Iris pigment epithelial cell (primary cell): ENCODE data around the gene BAAT.
"Not testable (repeated sequence)": the region's sequence is repeated elsewhere in the genome, so short reads cannot be mapped to it uniquely, and the experiment has no call there.

Experiments used
- DNase-seq: peaks from one replicate; pipeline ENCODE4 v3.0.0-alpha.2; 2011; ENCODE audit warnings: low read depth

The BAAT gene

GRCh38 chr9:101384873-101385536 is at the start of gene BAAT:
TSS of gene BAAT (minus strand) at chr9:101385006. CDS start at chr9:101371404, 13,602 bp downstream.
- DNase-seq = not testable (repeated sequence)

GRCh38 chr9:101433229-101433628 is 48.4 kb upstream of the BAAT start:
- DNase-seq = no peak

- no peak for DNase-seq
Observed at GRCh38 chr9:101432740-101433139, 47.9 kb upstream of the BAAT start.

- no peak for DNase-seq
Observed at GRCh38 chr9:101432171-101432570, 47.4 kb upstream of the BAAT start.

GRCh38 chr9:101429736-101430135 is 44.9 kb upstream of the BAAT start:
- no peak for DNase-seq

GRCh38 chr9:101428909-101429308 is 44.1 kb upstream of the BAAT start:
- no peak for DNase-seq

GRCh38 chr9:101427957-101428655 is 43.3 kb upstream of the BAAT start:
- no peak for DNase-seq

- no peak for DNase-seq
Observed at GRCh38 chr9:101427358-101427757, 42.6 kb upstream of the BAAT start.

GRCh38 chr9:101421653-101422065 is 36.9 kb upstream of the BAAT start:
- peak; percentile 62 for DNase-seq

- no peak for DNase-seq
Observed at GRCh38 chr9:101419863-101420262, 35.1 kb upstream of the BAAT start.

GRCh38 chr9:101418518-101419430 is 34.0 kb upstream of the BAAT start:
- DNase-seq = peak; percentile 49

GRCh38 chr9:101417977-101418376 is 33.2 kb upstream of the BAAT start:
- no peak for DNase-seq

- no peak for DNase-seq
Observed at GRCh38 chr9:101417389-101417788, 32.6 kb upstream of the BAAT start.

GRCh38 chr9:101415578-101415977 is 30.8 kb upstream of the BAAT start:
- DNase-seq = no peak

- DNase-seq = no peak
Observed at GRCh38 chr9:101414839-101415238, 30.0 kb upstream of the BAAT start.

GRCh38 chr9:101409079-101409477 is 24.3 kb upstream of the BAAT start:
- no peak for DNase-seq

GRCh38 chr9:101408374-101409078 is 23.7 kb upstream of the BAAT start:
- no peak for DNase-seq

GRCh38 chr9:101403516-101404285 is 18.9 kb upstream of the BAAT start:
- DNase-seq = no peak

GRCh38 chr9:101400120-101400519 is 15.3 kb upstream of the BAAT start:
- no peak for DNase-seq

GRCh38 chr9:101399643-101399970 is 14.8 kb upstream of the BAAT start:
- no peak for DNase-seq

- no peak for DNase-seq
Observed at GRCh38 chr9:101398930-101399642, 14.3 kb upstream of the BAAT start.
